Measurements from ENCODE around the gene TGFB3.

GRCh38 chr14:76011930-76012329 lies 30.1 kb upstream of the TGFB3 start:
- no peak for TF ChIP-seq CTCF (IDR thresholded peaks at IDR 0.05)
- no peak for TF ChIP-seq POLR2A (IDR thresholded peaks at IDR 0.05)
